Smooth muscle cell (in vitro differentiated cells): ENCODE results near the gene ZNF444. TPM values are rescaled to one million over a fixed set of nuclear protein-coding genes. Genes with fewer than 3 reads are reported as not detected.

ENCODE experiments used
- DNase-seq: peaks from one replicate; lab custom pipeline; 2025; ENCODE audit not compliant: unreplicated experiment; lab: John Stamatoyannopoulos, UW
- H2AFZ ChIP-seq: fragments of 200-600 bp; sonication (generic); 2 replicates; pipeline ENCODE4 v1.6.0; 2016; ENCODE audit warnings: antibody characterized with exemption, low read depth, mild to moderate bottlenecking
- H3F3A ChIP-seq: fragments of 200-600 bp; sonication (generic); 2 replicates; pipeline ENCODE4 v1.6.0; 2017; ENCODE audit warnings: antibody characterized with exemption, low read depth
- H3K27ac ChIP-seq: fragments of 200-600 bp; sonication (generic); 2 replicates; pipeline ENCODE4 v1.5.1; 2016; ENCODE audit warnings: low read depth, mild to moderate bottlenecking
- H3K27me3 ChIP-seq: fragments of 200-600 bp; sonication (generic); 2 replicates; pipeline ENCODE4 v1.6.1; 2016; ENCODE audit warnings: low read depth, mild to moderate bottlenecking
- H3K36me3 ChIP-seq: fragments of 200-600 bp; sonication (generic); 2 replicates; pipeline ENCODE4 v1.5.1; 2016; ENCODE audit warnings: low read depth
- H3K4me1 ChIP-seq: fragments of 200-600 bp; sonication (generic); 2 replicates; pipeline ENCODE4 v1.5.1; 2016; ENCODE audit warnings: low read depth
- H3K4me2 ChIP-seq: fragments of 200-600 bp; sonication (generic); 2 replicates; pipeline ENCODE4 v1.6.0; 2016; ENCODE audit warnings: mild to moderate bottlenecking
- H3K4me3 ChIP-seq: fragments of 200-600 bp; sonication (generic); 2 replicates; pipeline ENCODE4 v1.5.1; 2016; ENCODE audit warnings: mild to moderate bottlenecking
- H3K79me2 ChIP-seq: fragments of 200-600 bp; sonication (generic); 2 replicates; pipeline ENCODE4 v1.6.0; 2016; ENCODE audit warnings: low read depth, mild to moderate bottlenecking
- H3K9ac ChIP-seq: fragments of 200-600 bp; sonication (generic); 2 replicates; pipeline ENCODE4 v1.6.0; 2016; ENCODE audit warnings: low read depth
- H3K9me3 ChIP-seq: fragments of 200-600 bp; sonication (generic); replicated peaks from 2 replicates; pipeline ENCODE4 v1.5.1; 2016; ENCODE audit warnings: low read depth
- H4K20me1 ChIP-seq: fragments of 200-600 bp; sonication (generic); 2 replicates; pipeline ENCODE4 v1.6.0; 2016; ENCODE audit warnings: low read depth
- WGBS: methylation state at CpG from one replicate; pipeline ENCODE4 v1.1.7; 2016; ENCODE audit warnings: low lambda C conversion rate; 5-methylcytosine and 5-hydroxymethylcytosine counted together
- polyA plus RNA-seq: library from polyadenylated mRNA; unstranded; fragments of >200 nt; fragmentation: Nextera tagmentation; extraction: Ambion mirVana; gene quantifications from 2 replicates; pipeline ENCODE4 v1.2.1, GENCODE V29; 2016
- total RNA-seq: library from RNA; depleted of rRNA; stranded (reverse); fragments of >200 nt; gene quantifications from 2 replicates; pipeline ENCODE4 v1.2.3, GENCODE V29; 2014
- TF ChIP-seq, protein P1 (sequence below): fragments of 200-600 bp; sonication (generic); IDR thresholded peaks from 2 replicates; pipeline ENCODE4 v1.5.1; 2017; ENCODE audit warnings: borderline replicate concordance, mild to moderate bottlenecking, antibody characterized with exemption; ENCODE audit not compliant: insufficient read depth, poor library complexity, severe bottlenecking

Gene ZNF444
- total and polyA plus RNA-seq, 2 experiments from 2014 or later = 20.0 to 40.6 TPM

DNA sequence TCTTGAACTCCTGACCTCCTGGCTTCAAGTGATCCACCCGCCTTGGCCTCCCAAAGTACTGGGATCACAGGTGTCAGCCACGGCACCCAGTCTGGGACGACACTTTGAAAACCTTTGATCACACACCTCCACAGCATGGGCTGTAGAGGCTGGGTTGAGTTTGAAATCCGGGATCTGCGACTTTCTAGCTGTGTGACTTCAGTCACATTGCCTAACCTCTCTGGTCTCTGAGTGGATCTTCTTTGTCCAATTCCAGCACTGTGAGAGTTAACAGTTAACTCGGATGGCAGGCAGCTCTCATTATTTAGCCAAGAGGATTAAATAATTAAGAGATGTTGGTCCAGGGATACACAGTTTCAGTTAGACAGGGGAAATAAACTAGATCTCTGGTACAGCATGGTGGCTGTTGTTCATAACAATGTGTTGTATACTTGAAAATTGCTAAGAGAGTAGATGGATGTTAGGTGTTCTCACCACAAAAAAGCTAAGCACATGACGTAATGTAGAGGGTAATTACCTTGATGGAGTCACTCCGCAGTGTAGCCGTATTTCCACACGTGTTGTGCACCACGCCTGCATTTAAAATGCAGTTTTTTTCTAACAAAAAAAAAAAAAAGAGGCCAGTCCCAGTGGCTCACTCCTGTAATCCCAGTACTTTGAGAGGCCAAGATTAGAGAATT lies 36.6 kb downstream of the ZNF444 start:
- DNase-seq = no peak
- WGBS = 88% methylated on average over 11 of the region's 11 CpGs
- Histone ChIP-seq H3K4me1 (peaks cover 4% of the 10 kb centered on the region), H3K27ac (no peak overlapping the region), H3K79me2 (no peaks in the 10 kb centered on the region), H3K27me3 (no peaks in the 10 kb centered on the region), H3F3A (no peaks in the 10 kb centered on the region), H3K9ac (no peak overlapping the region), H3K36me3 (no peaks in the 10 kb centered on the region), H3K9me3 (no peaks in the 10 kb centered on the region), H3K4me3 (no peak overlapping the region), H3K4me2 (no peak overlapping the region), H2AFZ (no peak overlapping the region), H4K20me1 (no peaks in the 10 kb centered on the region)
- TF ChIP-seq, protein P1, sequence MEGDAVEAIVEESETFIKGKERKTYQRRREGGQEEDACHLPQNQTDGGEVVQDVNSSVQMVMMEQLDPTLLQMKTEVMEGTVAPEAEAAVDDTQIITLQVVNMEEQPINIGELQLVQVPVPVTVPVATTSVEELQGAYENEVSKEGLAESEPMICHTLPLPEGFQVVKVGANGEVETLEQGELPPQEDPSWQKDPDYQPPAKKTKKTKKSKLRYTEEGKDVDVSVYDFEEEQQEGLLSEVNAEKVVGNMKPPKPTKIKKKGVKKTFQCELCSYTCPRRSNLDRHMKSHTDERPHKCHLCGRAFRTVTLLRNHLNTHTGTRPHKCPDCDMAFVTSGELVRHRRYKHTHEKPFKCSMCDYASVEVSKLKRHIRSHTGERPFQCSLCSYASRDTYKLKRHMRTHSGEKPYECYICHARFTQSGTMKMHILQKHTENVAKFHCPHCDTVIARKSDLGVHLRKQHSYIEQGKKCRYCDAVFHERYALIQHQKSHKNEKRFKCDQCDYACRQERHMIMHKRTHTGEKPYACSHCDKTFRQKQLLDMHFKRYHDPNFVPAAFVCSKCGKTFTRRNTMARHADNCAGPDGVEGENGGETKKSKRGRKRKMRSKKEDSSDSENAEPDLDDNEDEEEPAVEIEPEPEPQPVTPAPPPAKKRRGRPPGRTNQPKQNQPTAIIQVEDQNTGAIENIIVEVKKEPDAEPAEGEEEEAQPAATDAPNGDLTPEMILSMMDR = no peak

DNA sequence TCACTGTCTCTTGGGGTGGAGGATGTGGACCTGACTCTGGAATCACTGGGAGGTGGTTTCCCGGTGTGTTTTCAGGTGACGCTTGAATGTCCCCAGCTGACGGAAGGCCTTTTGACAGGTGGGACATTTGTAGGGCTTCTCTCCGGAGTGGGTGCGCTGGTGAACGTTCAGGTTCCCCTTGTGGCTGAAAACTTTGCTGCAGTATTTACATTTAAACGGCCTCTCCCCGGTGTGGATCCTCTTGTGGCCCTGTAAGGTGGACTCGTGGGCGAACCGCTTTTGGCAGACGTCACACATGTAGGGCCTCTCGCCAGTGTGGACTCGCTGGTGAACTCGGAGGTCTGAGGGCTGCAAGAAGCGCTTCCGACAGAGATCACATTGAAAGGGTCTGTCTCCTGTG lies 48.7 kb downstream of the ZNF444 start:
- Histone ChIP-seq H4K20me1 (no peaks in the 10 kb centered on the region), H3K9ac (no peak overlapping the region), H3K4me1 (no peaks in the 10 kb centered on the region), H2AFZ (no peak overlapping the region), H3K27ac (no peak overlapping the region), H3K36me3 (no peaks in the 10 kb centered on the region), H3K27me3 (no peaks in the 10 kb centered on the region), H3K9me3 (no peaks in the 10 kb centered on the region), H3K79me2 (no peaks in the 10 kb centered on the region), H3K4me3 (no peak overlapping the region), H3K4me2 (no peak overlapping the region), H3F3A (no peaks in the 10 kb centered on the region)
- no peak for DNase-seq
- TF ChIP-seq, protein P1 = no peak
- WGBS = 85% methylated on average over 17 of the region's 17 CpGs

DNA sequence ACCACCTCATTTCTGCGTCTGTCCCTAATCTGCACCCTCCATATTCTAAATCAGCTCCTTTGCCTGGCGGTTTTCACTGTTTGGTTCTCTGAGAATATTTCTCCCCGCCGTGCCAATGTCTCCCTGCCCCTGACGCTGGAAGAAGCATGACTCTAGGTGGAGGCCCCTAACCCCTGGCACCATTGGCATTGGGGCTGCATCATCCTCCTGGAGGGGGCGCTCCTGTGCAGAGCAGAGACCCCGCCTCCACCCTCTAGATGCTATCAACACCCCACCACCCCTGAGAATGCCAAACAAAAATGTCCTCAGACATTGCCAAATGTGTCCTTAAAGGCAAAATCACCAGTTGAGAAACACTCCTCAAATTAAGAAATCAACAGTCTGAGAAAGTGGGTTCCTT lies 50.0 kb downstream of the ZNF444 start:
- Histone ChIP-seq H3K4me3 (no peak overlapping the region), H3K27ac (no peak overlapping the region), H3K27me3 (no peaks in the 10 kb centered on the region), H3K9me3 (no peaks in the 10 kb centered on the region), H3K9ac (no peak overlapping the region), H2AFZ (no peak overlapping the region), H3K4me1 (no peaks in the 10 kb centered on the region), H3K36me3 (no peaks in the 10 kb centered on the region), H3K79me2 (no peaks in the 10 kb centered on the region), H4K20me1 (no peaks in the 10 kb centered on the region), H3K4me2 (no peak overlapping the region), H3F3A (no peaks in the 10 kb centered on the region)
- DNase-seq = no peak
- 84% methylated on average over 6 of the region's 7 CpGs for WGBS
- TF ChIP-seq, protein P1 = no peak

DNA sequence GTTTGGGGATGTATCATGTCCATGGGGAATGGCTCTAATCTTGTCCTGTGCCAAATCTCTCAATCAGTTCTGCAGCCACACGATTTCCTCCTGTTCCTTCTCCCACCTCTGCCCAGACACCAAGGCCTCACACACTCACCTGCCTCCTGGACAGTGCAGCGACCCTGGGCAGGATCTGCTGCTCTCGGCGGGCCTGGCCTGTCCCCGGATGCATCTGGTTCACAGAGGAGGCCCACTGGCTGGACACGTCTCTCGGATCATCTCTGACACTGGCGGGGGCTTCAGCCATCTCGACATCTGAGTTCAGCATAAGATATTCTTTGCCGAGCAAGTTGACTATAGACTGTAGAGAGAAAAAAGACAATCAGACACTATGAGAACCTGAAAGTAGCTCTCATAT lies 50.6 kb downstream of the ZNF444 start:
- no peaks in the 10 kb centered on the region for H3K9me3 ChIP-seq
- H3K9ac ChIP-seq = no peak overlapping the region
- H3K4me1 ChIP-seq = no peaks in the 10 kb centered on the region
- TF ChIP-seq, protein P1 = no peak
- H3K4me3 ChIP-seq = no peak overlapping the region
- H3K4me2 ChIP-seq = no peak overlapping the region
- no peaks in the 10 kb centered on the region for H4K20me1 ChIP-seq
- H2AFZ ChIP-seq = no peak overlapping the region
- H3K27ac ChIP-seq = no peak overlapping the region
- H3K27me3 ChIP-seq = no peaks in the 10 kb centered on the region
- no peaks in the 10 kb centered on the region for H3F3A ChIP-seq
- DNase-seq = no peak
- no peaks in the 10 kb centered on the region for H3K36me3 ChIP-seq
- H3K79me2 ChIP-seq = no peaks in the 10 kb centered on the region
- 85% methylated on average over 10 of the region's 10 CpGs for WGBS
